Endothelial cell of coronary artery (primary cell): Measurements from ENCODE around the gene LCE5A. TPM values are rescaled to one million over a fixed set of nuclear protein-coding genes. Genes with fewer than 3 reads are reported as not detected.

Source experiments
- total RNA-seq: library from RNA; depleted of rRNA; stranded (reverse); fragments of >200 nt; gene quantifications from 2 replicates; pipeline ENCODE4 v1.2.3, GENCODE V29; 2014

LCE5A gene, protein sequence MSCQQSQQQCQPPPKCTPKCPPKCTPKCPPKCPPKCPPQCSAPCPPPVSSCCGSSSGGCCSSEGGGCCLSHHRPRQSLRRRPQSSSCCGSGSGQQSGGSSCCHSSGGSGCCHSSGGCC
- not detected in 2 replicates for total RNA-seq

DNA sequence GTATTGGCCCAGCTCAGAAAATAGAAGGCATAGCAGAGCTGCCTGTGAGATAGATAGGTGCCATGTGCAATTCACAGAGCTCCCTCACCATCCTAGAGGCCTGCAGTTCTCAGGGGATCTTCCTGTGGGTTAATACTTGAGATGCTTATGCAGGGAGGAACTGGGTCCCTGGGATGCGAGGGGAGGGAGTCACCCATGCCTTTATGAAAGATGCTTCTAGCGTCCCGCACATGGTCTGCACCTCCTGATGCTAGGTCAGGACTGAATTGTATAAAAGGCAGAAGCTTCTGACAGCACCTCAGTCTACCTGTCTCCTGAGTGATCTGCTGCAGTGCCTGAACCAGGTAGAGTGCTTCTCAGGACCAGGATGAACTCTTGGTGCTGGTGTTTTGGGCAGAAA, at the start of gene LCE5A:
Gene LCE5A (plus strand): TSS at position 301 of the 400 bp plus-strand sequence. CDS start 732 bp downstream, outside the sequence.

Other genes with a start within 250 kb of the LCE5A start
- not detected in 2 replicates for gene FLG, start 185.6 kb upstream of the LCE5A start, total RNA-seq
- not detected in 2 replicates for gene FLG2, start 150.8 kb upstream of the LCE5A start, total RNA-seq
- gene CRNN, start 96.5 kb upstream of the LCE5A start, total RNA-seq, result not detected in 2 replicates
- not detected in 2 replicates for gene CRCT1, start 3.7 kb downstream of the LCE5A start, total RNA-seq
- not detected in 2 replicates for gene LCE3E, start 56.0 kb downstream of the LCE5A start, total RNA-seq
- not detected in 2 replicates for gene LCE3D, start 69.7 kb downstream of the LCE5A start, total RNA-seq
- gene LCE3C, start 89.4 kb downstream of the LCE5A start, total RNA-seq, result not detected in 2 replicates
- gene LCE3B, start 103.0 kb downstream of the LCE5A start, total RNA-seq, result not detected in 2 replicates
- not detected in 2 replicates for gene LCE3A, start 112.3 kb downstream of the LCE5A start, total RNA-seq
- not detected in 2 replicates for gene LCE2D, start 152.6 kb downstream of the LCE5A start, total RNA-seq
- not detected in 2 replicates for gene LCE2C, start 164.5 kb downstream of the LCE5A start, total RNA-seq
- not detected in 2 replicates for gene LCE2B, start 175.3 kb downstream of the LCE5A start, total RNA-seq
- not detected in 2 replicates for gene LCE2A, start 187.5 kb downstream of the LCE5A start, total RNA-seq
- not detected in 2 replicates for gene LCE4A, start 197.4 kb downstream of the LCE5A start, total RNA-seq
- gene KPRP, start 247.2 kb downstream of the LCE5A start, total RNA-seq, result not detected in 2 replicates